SU-DHL-6 (cell line): ENCODE measurements around the gene ARMC9.

Source experiments
- H2AFZ ChIP-seq: fragments of 200-600 bp; sonication (generic); 2 replicates; pipeline ENCODE4 v1.6.1; 2014; ENCODE audit warnings: low read depth, mild to moderate bottlenecking, moderate library complexity, mixed read lengths, antibody characterized with exemption, low read length; ENCODE audit not compliant: severe bottlenecking
- H3F3A ChIP-seq: fragments of 200-600 bp; shearing (Covaris generic); 2 replicates; pipeline ENCODE4 v1.6.0; 2016; ENCODE audit warnings: antibody characterized with exemption, mild to moderate bottlenecking; ENCODE audit not compliant: insufficient read depth
- H3K27ac ChIP-seq: fragments of 200-600 bp; sonication (generic); 2 replicates; pipeline ENCODE4 v1.5.1; 2016; ENCODE audit warnings: low read depth, mild to moderate bottlenecking, low read length, moderate library complexity, mixed read lengths
- H3K27me3 ChIP-seq: fragments of 200-600 bp; sonication (generic), shearing (Covaris generic); 2 replicates; pipeline ENCODE4 v1.6.0; 2014; ENCODE audit warnings: mild to moderate bottlenecking, low read length
- H3K36me3 ChIP-seq: fragments of 200-600 bp; sonication (generic); 2 replicates; pipeline ENCODE4 v1.6.1; 2014; ENCODE audit warnings: mild to moderate bottlenecking, low read length, mixed read lengths
- H3K4me2 ChIP-seq: fragments of 300-600, 200-600 bp; shearing (Covaris generic), sonication (generic); 2 replicates; pipeline ENCODE4 v1.6.0; 2014; ENCODE audit warnings: low read length, low read depth, mild to moderate bottlenecking; ENCODE audit not compliant: poor library complexity, severe bottlenecking
- H3K4me3 ChIP-seq: fragments of 200-600 bp; sonication (generic); 2 replicates; pipeline ENCODE4 v1.5.1; 2014; ENCODE audit warnings: antibody characterized with exemption, low read length, mild to moderate bottlenecking, mixed read lengths; ENCODE audit not compliant: insufficient read depth, poor library complexity, severe bottlenecking
- H3K79me2 ChIP-seq: fragments of 200-600 bp; sonication (generic); 2 replicates; pipeline ENCODE4 v1.6.1; 2014; ENCODE audit warnings: mild to moderate bottlenecking, low read length, moderate library complexity; ENCODE audit not compliant: insufficient read depth
- H3K9ac ChIP-seq: fragments of 200-600 bp; sonication (generic); 2 replicates; pipeline ENCODE4 v1.7.0; 2014; ENCODE audit warnings: mild to moderate bottlenecking, low read length
- H3K9me2 ChIP-seq: fragments of 200-600 bp; sonication (generic); replicated peaks from 2 replicates; pipeline ENCODE4 v1.6.1; 2014; ENCODE audit warnings: low read length; ENCODE audit not compliant: insufficient read depth
- H3K9me3 ChIP-seq: fragments of 200-600 bp; sonication (generic); 2 replicates; pipeline ENCODE4 v1.6.1; 2014; ENCODE audit warnings: low read length, mixed read lengths; ENCODE audit not compliant: insufficient read depth
- H4K20me1 ChIP-seq: fragments of 200-600 bp; sonication (generic); 2 replicates; pipeline ENCODE4 v1.6.1; 2014; ENCODE audit warnings: low read depth, mild to moderate bottlenecking, antibody characterized with exemption, low read length, moderate library complexity, mixed read lengths
- EZH2phosphoT487 ChIP-seq: fragments of 200-600 bp; sonication (generic), shearing (Covaris generic); conservative IDR thresholded peaks from 2 replicates; pipeline ENCODE4 v1.6.1; 2018; ENCODE audit warnings: mild to moderate bottlenecking, antibody characterized with exemption, low read length, moderate library complexity, mixed read lengths
- TF ChIP-seq, protein P1 (sequence below): fragments of 200-600 bp; sonication (generic); IDR thresholded peaks from one replicate; pipeline ENCODE4 v1.5.1; 2017; ENCODE audit warnings: antibody characterized with exemption, mild to moderate bottlenecking, low read length, moderate library complexity; ENCODE audit not compliant: insufficient read depth, poor library complexity, severe bottlenecking

Gene ARMC9

DNA sequence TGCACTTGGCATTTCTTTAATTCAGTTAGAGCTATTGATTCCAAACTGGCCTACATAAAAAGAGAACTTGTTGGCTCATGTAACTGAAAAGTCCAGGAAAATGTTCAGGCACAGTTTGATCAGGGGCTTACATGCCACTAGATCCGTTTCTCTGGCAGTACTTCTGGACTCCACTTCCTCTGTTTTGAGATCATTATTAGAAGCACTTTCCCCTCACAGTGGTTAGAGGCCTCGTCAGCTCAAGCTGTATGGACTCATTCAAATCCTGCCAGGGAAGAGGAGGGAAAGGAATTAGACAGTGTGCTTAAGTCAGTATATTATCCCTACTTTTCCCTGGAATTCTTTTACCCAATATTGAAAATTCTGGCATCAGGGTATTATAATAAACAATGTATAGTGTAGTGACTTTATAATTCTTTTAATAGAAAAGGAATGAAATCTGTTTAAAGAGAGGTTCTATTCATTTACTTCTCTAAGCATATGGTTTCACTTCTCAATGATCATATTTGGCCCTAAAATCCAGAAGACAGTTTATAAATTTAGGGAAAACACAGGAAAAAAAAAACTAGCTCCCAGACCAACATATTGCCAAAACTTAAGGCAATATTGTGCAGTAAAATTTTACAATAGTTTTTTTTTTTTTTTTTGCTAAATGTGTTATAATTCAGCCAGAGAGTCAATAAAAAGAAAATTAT, 92.0 kb downstream of the ARMC9 start:
- Histone ChIP-seq H3F3A (no peaks in the 10 kb centered on the region; the same call in 1 of the 2 replicates), H3K9me3 (no peaks in the 10 kb centered on the region), H3K9me2 (no peaks in the 10 kb centered on the region), H3K27ac (no peak overlapping the region), H3K27me3 (no peaks in the 10 kb centered on the region), H3K79me2 (no peaks in the 10 kb centered on the region), H3K4me2 (no peak overlapping the region), H3K9ac (no peak overlapping the region), H3K36me3 (no peaks in the 10 kb centered on the region), H2AFZ (no peak overlapping the region), H4K20me1 (no peaks in the 10 kb centered on the region), H3K4me3 (no peak overlapping the region)
- TF ChIP-seq, protein P1, sequence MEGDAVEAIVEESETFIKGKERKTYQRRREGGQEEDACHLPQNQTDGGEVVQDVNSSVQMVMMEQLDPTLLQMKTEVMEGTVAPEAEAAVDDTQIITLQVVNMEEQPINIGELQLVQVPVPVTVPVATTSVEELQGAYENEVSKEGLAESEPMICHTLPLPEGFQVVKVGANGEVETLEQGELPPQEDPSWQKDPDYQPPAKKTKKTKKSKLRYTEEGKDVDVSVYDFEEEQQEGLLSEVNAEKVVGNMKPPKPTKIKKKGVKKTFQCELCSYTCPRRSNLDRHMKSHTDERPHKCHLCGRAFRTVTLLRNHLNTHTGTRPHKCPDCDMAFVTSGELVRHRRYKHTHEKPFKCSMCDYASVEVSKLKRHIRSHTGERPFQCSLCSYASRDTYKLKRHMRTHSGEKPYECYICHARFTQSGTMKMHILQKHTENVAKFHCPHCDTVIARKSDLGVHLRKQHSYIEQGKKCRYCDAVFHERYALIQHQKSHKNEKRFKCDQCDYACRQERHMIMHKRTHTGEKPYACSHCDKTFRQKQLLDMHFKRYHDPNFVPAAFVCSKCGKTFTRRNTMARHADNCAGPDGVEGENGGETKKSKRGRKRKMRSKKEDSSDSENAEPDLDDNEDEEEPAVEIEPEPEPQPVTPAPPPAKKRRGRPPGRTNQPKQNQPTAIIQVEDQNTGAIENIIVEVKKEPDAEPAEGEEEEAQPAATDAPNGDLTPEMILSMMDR, result no peak
- no peak for TF ChIP-seq EZH2phosphoT487

DNA sequence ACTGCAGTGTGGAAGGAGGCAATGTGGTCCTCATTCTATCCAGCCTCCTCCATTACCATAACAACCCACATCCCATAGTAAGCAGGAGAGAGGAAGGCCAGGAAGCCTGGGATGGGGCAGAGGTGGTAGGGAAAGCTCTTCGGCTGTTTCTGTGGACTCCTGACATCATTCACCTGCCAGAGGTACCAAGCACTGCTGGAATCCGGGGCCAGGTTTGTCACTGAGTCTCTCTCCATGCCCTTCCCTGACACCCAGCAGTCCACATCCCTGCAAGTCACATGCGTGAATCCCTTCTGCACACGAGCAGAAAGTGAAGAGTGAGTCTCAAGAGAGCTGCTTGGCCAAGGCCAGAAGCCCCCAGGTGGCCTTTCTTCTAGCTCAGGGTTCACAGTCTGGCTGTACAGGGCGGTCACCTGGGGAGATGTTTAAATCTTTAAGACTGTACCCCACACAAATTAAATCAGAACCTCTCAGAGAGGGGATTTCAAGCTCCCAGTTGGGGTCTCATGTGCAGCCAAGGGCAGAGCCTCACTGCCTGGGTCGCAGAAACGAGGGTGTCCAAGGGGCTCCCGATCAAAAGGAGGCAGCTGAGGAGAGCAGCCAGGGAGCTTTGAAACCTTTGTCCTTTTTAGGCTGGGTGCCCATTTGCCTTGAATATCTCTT, 94.2 kb downstream of the ARMC9 start:
- Histone ChIP-seq H3K9ac (no peak overlapping the region), H2AFZ (no peak overlapping the region), H3K36me3 (no peaks in the 10 kb centered on the region), H3K4me2 (no peak overlapping the region), H3K27me3 (no peaks in the 10 kb centered on the region), H3K27ac (no peak overlapping the region), H3F3A (peaks cover 4% of the 10 kb centered on the region), H3K9me3 (no peaks in the 10 kb centered on the region), H3K4me3 (no peak overlapping the region), H3K9me2 (no peaks in the 10 kb centered on the region), H4K20me1 (no peaks in the 10 kb centered on the region), H3K79me2 (no peaks in the 10 kb centered on the region)
- no peak for TF ChIP-seq EZH2phosphoT487
- TF ChIP-seq, protein P1, result no peak

DNA sequence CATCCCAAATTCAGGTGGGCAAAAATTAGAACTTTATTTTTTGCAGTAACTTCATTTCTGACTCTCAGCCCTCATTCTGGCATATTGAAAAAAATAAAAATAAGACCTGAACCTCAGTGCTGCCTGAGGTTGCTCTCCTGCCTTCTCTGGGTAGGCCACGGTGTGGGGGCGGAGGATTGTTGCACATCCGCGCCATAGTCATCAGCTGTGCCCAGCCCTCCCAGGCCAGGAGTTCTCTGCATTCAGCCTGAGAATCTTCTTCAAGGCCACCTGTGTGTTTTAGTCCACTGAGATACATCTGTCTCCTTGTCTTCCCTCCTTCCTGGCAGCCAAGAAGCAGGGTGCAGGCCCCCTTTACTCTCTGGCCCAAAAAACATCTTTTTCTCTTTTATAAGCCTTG, 94.7 kb downstream of the ARMC9 start:
- Histone ChIP-seq H2AFZ (no peak overlapping the region), H3K9ac (no peak overlapping the region), H3K9me3 (no peaks in the 10 kb centered on the region), H4K20me1 (no peaks in the 10 kb centered on the region), H3K27me3 (no peaks in the 10 kb centered on the region), H3K36me3 (no peaks in the 10 kb centered on the region), H3K27ac (no peak overlapping the region), H3K79me2 (no peaks in the 10 kb centered on the region), H3K4me3 (no peak overlapping the region), H3K9me2 (no peaks in the 10 kb centered on the region), H3K4me2 (no peak overlapping the region), H3F3A (peaks cover 10% of the 10 kb centered on the region)
- TF ChIP-seq, protein P1, result no peak
- TF ChIP-seq EZH2phosphoT487, result no peak
